Activated CD8-positive, alpha-beta memory T cell treated with anti-CD3 and anti-CD28 coated beads, Interleukin-2, amount 50 U/mL, for 4 hours (primary cell): ENCODE measurements around the gene TMTC2.

ENCODE experiments used
- DNase-seq: peaks from one replicate; pipeline ENCODE4 v3.0.0-alpha.2; 2020

The TMTC2 gene

DNA sequence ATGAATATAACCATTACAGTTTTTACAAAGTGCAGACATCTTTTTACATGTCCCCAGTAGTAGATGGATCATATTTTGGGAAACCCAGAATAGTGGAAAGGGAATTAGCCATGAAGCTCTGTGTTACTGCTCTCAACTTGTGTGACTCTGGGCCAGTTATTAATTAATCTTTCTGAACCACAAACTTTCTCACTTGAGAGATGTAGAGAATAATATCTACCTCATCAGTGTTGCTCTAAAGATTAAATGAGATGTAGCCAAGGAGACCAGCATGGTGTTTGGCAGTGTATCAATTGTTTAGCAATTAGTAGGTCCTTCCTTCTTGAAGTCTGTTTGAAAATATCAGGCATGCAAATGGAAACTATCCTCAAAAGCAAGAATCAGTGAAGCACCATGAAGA, 169.2 kb downstream of the TMTC2 start:
- no peak for DNase-seq

DNA sequence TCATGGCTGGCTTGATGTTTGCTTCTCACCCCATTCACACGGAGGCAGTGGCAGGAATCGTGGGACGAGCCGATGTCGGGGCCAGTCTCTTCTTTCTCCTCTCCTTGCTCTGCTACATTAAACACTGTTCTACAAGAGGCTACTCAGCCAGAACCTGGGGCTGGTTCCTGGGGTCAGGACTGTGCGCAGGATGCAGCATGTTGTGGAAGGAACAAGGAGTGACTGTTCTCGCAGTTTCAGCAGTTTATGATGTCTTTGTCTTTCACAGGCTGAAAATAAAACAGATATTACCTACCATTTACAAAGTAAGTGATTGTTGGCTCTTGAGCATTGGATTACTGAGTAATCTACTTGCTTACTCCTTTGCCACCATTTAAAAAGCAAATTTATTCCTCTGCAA, 170.6 kb downstream of the TMTC2 start:
- DNase-seq = no peak

DNA sequence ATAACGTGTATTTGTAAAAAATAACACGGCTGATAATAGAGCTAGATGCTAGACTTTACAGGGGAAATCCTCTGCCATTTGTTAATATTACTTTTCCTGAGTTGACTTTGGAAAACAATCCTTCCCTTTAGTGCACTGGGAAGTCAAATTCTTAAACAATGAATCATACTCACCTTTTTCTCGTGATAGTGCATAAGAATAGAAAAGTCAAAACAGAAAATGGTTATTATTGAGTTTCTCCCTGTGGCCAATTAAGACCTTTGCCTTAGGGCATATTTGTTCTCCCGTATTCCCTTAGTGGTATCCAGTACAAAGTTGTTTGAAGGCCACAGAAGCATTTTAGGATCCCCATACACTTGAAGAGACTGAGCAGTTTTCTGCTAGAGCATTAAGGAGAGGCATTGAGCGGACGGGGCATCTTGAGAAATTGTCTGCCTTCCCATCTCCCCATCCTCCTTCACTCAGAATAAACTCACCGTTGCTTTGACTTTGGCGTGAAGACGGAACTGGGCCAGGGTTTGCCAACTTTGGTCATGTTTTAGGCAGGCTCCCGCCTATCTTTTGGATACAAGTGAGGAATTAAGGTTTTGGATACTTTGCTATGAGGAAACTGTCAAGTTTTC, 171.3 kb downstream of the TMTC2 start:
- DNase-seq = no peak

DNA sequence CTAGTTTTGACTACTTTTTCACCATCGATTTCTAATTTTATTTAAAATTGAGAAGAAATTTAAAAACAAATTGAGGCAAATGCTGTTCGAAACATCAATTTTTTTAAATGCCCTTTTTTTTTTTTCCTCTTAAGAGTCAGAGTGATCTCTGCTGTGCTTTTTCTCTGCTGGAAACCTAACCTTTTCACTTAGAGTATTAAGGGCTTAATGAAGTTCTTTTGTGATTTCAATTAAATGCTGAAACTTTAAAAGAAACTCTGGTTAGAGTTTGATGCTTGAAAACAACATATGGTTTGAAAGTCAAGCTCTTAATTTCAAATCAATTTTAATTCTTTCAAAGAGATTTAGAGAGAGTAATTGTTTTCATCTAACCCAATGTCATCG, 171.8 kb downstream of the TMTC2 start:
- DNase-seq = no peak

DNA sequence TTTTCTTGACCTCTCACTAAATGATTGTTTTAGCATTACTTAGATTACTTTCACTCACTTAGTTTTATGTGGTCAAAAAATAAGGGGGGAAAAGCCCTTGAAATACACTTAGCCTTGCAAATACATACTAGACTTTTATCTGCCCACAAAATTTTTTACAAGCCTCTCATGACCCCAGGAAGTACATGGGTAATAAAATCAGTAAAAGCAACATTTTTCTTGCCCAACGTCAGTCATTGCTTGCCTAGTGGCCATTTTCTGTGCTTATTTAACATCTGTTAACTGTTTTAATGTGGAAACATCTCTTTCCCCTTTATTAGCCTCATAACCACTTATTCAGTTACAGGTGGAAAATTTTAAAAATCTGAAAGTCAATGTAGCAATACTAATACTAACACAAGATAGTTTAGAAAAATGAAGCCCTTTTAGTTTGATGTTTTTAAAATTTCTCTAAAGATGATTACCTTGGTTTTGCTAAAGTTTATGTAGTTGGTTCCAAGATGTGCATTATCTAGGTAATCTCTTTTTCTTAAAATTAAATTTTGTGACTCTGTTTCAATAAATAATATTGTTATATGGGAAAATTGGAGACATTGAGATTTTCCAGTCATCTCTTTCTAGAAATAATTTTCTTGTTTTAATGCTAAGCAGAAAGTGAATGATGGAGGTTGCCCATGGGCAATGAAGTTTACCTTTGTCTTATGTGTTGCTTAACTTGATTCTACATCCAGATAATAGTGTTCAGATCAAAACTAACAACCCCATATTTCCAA, 175.5 kb downstream of the TMTC2 start:
- no peak for DNase-seq

DNA sequence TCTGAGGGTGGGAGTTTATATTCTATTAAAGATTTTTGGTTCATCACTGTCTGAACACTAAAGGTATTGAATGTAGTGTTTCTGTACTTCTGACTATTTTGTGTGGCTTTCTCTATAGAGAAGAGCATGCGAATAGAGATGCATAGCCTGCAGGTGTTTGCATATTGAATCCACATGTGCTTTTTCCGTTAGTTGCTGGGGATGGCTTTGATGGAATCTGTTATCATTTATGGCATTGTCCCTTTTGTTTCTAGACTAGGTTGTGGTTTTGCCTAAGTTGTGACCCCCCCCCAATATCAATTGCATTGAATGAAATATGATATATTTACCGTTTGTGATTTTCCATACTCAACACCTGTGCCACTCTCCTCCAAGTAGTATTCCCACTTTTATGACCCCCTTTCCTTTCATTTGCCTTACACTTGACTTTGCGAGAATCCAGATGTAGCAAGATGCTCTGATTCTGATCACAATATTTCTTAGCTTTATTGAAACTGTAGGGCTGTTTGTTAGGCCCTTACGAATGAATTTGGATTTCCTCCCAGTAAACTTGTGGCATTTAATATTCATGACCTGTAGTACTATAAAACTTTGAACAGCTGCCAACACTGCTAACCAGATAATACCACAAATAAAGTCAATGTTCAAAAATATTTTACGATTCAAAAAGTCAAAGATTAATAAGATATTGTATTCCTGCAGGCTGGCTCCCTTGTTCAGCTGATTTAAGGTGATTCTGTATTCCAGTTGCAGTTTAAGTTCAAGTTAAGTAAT, 176.4 kb downstream of the TMTC2 start:
- no peak for DNase-seq

DNA sequence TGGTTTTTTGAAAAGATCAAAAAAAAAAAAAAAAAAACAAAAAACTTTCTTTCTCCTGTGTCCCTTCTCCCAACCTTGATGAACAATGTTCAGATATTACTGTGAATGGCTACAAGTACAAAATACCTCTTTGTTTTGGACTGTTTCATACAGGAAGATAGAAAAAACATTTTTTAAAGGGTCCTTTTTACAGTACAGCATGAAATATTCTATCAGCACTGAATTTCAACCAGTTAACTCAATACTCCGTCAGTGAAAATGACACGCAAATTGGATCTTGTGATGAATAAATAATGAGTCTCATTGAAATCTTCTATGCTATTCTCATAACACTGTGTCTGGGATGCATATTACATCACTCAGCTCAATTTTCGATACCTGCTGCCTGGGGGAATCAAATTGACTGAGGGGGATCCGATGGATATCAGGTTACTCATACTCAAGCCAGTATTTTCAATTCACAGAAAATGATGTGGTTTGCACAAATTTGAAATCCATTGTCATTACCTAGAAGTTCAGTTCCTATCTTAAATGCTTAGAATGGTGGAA, 179.6 kb downstream of the TMTC2 start:
- no peak for DNase-seq

DNA sequence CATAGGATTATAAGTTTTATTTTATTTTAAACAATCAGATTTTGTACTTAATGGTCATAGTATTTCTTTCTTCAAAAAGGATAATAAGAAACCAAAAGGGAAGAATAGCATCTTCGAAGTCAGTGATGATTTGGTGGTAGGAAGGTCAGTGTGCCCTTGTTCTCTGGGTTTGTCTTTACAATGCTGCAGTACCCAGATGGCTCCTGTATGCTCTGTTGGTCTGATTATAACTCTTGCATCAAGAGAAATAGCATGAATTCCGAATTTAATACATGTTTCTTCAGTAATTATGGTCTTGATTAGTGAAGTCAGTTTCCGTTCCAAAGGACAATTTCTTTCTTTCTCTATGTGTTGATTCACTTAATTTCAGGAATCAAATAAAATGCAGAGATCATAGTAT, 180.2 kb downstream of the TMTC2 start:
- DNase-seq = no peak

DNA sequence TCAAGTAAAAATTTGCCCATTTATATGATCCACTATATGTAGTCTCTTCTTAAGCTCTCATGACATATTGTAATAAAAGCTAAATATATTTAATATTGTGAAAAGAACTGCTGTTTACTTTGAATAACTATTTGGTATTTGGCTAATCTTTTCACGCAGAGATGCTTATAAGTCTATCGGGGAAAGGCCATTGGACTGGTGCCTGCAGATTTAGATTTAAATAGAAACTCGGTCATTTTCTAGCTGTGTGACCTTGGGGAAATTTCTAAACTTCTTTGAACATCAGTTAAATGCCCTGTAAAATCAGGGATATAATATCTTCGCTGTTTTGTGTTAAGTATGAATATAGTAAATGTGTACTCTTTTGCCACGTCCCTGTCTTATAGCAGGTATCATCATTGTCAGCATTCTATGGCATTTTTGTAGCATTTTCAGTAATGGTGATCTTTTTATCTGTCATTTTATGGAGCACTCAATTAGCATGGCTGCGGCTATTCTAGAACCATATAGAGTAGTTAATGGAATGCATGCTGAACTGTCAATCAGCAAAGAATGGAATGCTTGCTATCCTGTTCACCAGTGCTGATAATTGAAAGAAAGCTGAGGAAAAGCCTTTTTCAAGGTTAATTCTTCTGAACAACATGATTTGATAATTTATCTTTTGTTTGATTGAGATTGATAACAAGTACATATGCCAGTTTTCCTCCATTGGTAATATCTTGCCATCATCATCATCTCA, 181.2 kb downstream of the TMTC2 start:
- DNase-seq = no peak

DNA sequence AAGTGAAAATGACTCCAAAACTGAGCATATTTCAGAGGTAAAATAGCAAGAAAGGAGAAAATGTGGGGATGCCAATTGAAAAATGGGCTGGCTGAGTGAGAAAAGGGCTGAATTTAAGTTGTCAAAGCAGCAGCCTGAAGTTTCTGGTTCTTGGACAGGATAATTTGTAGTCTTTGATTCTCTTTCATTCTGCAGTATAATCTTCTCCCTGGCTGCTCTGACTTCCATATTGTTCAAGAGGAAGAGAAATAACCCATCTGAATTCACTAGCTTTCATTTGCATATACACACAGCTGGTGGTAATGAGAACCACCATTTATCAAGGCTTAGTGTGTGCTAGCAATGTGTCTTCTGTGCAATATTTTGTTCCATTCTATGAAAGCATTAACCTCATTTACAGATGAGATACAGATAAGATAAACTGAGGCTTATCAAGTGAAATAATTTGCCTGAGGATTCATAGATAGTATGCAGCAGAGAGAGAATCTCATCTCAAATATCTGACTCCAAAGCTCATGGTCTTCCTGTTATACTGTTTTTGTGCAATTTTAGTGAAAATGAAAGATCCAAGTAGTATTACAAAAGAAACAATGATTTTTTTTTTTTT, 184.2 kb downstream of the TMTC2 start:
- DNase-seq = no peak

DNA sequence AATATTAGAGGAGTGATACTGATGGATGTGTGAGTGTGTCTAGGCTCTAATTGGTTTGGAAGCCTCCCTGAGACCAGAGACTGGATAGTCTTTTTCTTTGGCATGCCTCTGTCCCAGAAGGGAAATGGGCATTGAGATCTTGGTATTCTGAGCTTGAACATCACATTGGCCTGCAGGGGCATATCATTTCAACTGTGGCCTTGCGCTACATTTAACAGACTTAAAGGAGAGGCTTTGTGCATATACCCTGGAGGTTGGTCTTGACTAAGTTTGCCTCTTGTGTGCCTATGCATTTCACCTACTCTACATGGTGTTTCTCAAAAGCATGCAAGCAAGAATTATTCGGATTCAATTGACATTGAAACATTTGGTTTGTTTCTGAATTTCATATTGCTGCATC, 185.4 kb downstream of the TMTC2 start:
- no peak for DNase-seq

DNA sequence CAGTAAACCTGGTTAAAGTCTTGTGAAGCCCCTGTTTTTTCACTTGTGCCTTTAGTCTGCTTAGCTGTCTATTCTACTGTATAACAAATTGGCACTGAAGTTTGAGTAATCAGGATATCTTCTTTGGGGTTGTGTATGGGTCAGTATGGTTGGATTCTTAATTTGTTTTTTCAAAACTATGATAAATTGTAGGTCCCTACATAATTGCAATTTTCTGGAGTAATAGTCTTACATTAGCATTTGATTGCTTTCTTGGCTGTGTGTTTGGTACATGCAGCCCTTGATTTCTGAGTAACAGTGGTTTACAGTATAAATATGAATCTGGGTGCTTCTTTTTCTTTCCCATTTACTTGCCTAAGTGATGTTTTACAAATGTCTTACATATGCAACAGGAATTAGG, 186.6 kb downstream of the TMTC2 start:
- no peak for DNase-seq

DNA sequence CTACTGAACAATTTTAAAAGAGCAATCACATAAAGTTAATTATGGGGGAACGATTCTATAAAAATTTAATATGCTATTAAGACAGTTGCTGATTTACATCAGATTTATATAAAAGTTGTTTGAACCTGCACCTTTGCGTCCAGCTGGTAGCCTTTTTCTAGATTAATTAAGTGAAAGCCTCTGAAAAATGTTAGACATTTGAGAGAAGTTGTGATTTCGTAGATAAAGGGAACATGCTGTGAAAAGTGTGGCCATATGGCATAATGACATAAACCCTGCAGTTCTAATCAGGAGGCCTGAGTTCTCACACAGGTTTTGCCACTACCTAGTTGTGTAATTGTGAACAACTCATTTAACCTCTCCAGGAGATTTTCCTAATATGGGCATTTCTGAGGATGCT, 187.2 kb downstream of the TMTC2 start:
- no peak for DNase-seq

DNA sequence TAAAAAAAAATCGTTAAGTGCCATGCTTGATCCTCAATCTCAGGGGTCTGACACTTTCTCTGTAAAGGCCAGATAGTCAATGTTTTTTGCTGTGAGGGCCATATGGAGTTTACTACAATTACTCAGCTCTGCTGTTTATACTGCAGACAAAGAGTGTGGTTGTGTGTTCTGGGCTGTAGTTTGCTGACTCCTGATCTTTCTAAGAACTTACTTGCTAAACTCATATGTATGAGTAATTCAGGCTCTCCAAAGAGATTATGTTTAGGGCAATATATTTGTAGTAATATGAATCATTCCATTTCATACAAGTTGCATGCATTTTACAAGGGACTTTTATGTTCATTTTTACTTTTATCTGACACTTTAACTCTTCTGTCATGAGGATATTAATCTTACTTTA, 188.2 kb downstream of the TMTC2 start:
- no peak for DNase-seq

DNA sequence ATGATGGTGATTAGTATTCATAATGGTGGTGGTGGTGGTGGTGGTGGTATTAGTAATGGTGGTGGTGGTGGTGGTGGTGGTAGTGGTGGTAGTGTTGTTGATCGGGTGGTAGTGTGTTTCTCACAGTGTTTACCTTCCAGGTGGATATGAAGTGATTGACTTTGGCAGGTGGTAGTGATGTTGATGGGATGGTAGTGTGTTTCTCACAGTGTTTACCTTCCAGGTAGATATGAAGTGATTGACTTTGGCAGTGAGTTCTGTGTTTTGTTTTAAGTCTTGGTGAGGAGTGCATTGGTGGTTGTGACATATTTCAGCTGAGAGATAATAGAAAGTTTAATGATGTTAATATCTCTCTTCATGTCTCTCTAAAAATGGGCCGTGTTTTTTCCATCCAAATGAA, 189.4 kb downstream of the TMTC2 start:
- DNase-seq = no peak

DNA sequence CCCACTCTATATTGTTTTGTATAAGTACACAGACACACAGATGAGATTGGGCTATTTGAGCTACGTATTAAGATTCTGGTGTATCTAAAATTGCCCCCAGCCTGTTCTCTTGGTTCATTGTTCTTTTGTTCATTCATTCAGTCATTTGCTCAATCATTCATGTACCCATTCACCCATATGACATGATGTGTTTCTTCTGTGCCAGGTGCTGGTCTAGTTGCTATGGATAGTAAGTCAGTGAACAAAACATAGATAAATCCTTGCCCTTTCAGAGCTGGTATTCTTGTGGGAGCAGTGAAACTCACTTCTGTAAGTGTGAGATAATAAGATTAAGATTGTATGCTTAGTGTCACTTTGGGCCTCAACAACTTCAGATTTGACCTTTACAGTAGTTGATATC, 191.3 kb downstream of the TMTC2 start:
- no peak for DNase-seq

DNA sequence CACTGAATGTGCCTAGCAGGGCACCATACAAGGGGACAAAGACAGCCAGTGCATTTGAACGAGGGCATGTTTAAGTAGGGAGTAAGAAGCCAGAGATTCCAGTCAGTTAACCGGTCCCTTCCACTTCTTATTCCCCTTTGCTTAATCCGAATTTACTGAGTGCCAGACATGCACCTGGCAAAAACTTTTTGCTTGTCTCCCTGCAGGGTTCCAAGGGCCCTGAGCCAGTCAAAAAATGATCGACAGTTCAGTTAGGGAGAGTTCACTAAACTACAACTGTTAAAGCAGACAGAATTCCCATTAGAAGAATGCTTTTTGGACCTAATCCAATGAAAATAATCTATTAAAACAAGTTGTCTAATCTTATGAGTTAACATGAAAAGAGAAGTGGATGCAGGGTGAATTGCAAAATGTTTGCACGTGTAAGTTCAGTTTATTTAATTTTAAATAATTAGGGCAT, 193.8 kb downstream of the TMTC2 start:
- no peak for DNase-seq

DNA sequence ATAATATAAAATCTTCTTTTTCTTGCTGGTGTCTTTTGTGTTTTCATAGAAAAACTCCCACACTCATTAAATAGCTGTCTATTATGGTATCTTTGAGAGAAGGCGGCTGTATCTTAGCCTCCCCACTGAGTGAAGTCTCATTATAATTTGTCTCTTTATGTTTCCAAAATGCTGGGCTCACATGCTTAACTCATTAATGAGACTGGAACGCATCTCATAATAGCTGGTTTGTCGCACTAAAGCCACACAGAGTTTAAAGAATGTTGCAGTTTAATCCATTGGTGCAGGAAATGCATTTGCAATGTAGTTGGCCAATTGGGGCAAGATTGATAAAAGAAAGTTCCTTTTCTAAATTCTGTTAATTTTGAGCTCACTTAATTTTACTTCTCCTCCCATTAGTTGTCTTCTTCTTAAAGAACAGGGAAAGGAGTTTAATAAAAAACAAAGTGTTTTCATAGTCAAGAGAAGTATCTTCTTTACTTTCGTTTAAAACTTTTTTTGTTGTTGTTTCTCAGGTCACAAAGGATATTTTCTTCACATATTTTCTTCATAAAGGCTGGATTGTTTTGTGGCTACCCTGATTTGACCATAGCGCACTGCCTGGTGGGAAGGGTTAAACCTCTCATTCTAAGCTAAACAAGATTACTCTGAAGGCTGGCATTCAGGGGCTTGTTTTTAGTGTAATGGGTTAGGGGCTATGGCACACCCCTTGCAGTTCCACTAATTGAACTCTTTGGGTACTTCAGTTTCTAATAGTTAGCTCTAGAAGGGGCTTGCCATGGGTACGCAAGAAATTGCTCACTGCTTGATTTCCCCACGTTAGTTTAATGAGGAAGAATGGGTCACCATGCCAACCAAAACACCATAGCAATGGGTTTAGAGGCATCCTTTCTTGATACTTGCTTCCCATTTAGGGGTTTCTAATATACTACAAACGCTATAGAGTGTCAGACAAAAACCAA, 197.0 kb downstream of the TMTC2 start:
- DNase-seq = no peak

DNA sequence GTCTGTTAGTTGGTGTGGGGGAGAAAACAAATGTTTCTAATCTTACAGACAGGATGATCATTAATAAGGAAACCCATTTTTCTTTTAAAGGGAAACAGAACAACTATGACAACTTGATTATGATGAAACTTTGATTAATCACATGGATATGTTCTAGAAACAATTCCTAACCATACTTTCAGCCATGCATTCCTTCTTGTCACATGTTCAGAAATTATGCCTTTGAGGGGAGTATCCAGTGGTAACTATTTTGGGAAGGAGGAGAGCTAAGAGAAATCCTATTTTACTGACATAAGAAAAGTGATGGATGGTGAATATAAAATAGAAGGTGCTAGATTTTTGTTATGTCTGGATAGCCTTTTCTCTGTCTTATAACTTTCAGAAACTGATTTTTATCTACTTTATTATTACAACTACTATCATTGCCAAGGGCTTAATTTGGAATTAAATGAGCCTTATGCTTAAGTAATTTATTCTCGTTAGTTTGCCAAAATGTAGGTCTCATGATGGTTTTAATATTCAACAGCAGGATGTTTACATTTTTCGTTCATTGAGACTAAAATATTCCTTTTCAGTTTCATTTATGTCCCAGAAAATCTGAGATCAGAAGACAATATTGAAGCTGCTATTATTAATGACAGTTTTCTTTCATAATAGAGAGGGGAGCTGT, 200.1 kb downstream of the TMTC2 start:
- DNase-seq = no peak

DNA sequence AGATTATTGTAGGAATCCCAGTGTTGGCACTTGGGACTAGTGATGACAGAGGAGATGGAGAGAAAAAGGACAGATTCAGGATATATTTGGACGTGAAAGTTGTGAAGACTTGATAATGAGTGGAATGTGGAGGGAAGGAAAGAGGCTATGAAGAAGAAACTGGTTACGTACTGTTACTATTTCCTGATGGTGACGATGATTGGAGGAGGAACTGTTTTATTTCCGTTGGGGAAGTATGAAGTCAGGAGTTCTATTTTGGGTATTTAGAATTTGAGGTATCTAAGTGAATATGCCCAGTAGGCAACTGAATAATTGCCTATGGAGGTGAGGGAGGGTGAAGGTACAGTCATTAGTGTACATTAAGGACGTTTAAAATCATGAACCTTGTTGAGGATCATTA, 207.2 kb downstream of the TMTC2 start:
- no peak for DNase-seq

DNA sequence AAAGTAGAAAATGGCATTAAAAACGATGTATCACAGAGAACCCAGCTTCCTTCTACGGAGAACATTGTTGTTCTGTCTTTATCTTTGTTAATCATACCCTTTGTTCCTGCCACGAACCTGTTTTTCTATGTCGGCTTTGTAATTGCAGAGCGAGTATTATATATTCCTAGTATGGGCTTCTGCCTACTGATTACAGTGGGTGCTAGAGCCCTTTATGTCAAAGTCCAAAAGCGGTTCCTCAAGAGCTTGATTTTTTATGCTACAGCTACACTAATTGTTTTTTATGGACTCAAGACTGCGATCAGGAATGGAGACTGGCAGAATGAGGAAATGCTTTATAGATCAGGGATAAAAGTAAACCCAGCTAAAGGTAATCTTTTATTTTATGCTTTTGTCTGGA, 209.6 kb downstream of the TMTC2 start:
- no peak for DNase-seq
